ENCODE data around the gene SMAP2. TPM values are rescaled to one million over a fixed set of nuclear protein-coding genes. Genes with fewer than 3 reads are reported as not detected.

The SMAP2 gene
- total RNA-seq, 2 experiments from 2014 or later, result 390 to 391 TPM

DNA sequence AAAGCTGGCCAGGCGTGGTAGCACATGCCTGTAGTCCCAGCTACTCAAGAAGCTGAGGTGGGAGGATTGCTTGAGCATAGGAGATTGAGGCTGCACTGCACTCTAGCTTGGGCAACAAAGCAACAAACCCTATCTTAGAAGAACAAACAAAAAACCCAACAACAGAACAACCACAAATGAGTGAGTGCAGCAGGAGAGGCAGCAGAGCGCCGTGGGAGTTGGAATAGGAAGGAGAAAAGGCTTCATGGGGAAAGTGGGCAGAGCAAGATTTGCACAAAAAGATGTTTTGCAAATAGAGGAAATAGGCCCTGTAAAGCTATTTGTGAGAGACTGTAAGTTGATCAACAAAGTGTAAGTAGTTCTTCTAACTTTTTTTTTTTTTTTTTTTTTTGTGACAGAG, 19.6 kb downstream of the SMAP2 start:
- CTCF ChIA-PET, result interaction anchor here (0.5 to 2.3 kb wide), 6 partner anchors 11 to 140 kb away, joined by 4 to 8 read pairs (median 4); partner anchors contain the start of gene SMAP2
- DNase-seq, result no peak
- H3K4me1 Mint-ChIP-seq (ENCODE audit: low read depth), result peaks cover 96% of the 10 kb centered on the region
- peak overlapping the region; percentile 95 for H3K27ac Mint-ChIP-seq
- peak overlapping the region; percentile 22 for H3K4me3 Mint-ChIP-seq
- H3K9me3 Mint-ChIP-seq, result no peaks in the 10 kb centered on the region
- H3K36me3 Mint-ChIP-seq (ENCODE audit: low read depth), result peaks cover 77% of the 10 kb centered on the region
- H3K27me3 Mint-ChIP-seq (ENCODE audit: low read depth), result no peaks in the 10 kb centered on the region
- intact Hi-C loops (cut with micrococcal nuclease), result no loop called here

DNA sequence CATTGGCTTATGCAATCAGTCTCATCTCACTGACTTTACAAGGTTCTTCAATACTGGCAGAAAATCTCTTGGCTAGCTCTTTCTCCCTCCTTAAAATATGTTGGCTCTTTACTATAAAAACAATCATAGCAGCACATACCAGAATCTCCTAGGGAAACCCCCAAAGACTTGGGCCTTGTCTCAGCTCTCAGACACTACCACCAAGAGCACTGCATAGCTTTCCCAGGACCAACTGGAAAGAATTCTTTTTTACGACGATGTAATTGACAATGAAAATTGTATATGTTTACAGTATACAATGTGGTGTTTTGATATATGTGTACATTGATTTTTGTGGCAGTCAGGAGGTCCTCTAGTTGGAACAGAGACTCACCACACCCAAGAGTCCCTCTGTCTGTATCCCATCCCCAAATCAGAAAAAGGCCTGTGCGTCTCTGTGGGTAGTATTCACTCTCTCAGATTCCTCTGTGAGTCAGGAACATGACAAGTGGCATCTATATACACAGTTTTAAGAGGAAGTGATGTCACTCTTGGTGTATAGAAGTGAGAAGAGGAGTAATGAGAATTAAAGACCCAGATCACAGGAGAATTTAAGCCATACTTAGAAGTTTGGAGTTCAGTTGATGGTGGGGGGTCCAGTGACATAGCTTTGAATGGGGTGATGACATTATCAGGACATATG, 21.1 kb downstream of the SMAP2 start:
- no peaks in the 10 kb centered on the region for H3K27me3 Mint-ChIP-seq (ENCODE audit: low read depth)
- CTCF ChIA-PET, result interaction anchor here (1.2 to 2.2 kb wide), 2 partner anchors 10 to 56 kb away, joined by 5 to 7 read pairs; no protein-coding TSS in a partner anchor
- peak overlapping the region; percentile 48 for H3K4me3 Mint-ChIP-seq

DNA sequence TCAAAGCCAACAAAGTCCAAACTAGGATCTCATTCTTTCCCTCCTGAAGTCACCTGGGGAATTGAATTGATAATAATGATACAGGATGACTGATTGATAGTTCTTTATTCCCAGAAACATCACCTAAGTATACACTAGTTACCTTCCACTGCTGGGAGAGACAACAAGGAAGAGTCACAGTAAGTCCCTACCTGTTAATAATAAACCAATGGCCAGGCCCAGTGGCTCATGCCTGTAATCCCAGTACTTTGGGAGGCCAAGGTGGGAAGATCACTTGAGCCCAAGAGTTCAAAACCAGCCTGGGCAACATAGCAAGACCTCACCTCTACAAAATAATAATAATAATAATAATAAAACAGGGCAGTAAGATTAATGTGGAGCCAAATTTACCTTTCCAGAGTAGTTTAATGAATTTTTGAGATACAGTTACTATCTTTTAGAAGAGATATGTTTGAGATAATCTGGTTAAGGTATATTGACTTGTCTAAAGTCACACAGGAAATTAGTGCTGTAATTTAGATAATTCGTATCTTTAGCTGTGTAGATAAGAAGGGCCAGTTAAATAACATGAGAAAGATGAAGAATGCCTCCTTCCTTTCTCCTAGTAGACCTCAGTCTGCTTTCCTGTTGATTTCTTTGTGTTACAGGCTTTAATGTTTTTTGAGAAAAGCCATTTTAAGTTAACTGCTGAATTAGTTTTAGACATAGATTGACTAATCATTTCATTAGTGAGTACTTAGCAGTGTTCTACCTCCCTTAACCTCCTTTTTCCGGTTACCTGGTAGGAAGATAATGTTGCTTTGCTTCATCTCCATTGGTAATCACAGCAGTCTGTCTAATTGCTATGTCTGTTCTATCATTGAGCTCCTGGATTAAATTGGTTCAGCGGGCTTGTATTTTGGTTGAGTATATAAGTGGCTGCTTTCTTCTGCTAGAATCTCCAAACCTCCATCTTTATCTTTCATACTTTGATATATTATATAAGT, 22.0 kb downstream of the SMAP2 start:
- intact Hi-C loops (cut with micrococcal nuclease), result loop anchor here (2.0 kb wide), 4 partner anchors 15 to 233 kb away; partner anchors contain the start of gene ZFP69B
- Mint-ChIP-seq H3K36me3 (ENCODE audit: low read depth) (peaks cover 69% of the 10 kb centered on the region), H3K4me1 (ENCODE audit: low read depth) (peaks cover 90% of the 10 kb centered on the region), H3K27ac (peak overlapping the region; percentile 95), H3K27me3 (ENCODE audit: low read depth) (no peaks in the 10 kb centered on the region), H3K4me3 (peak overlapping the region; percentile 48), H3K9me3 (no peaks in the 10 kb centered on the region)
- DNase-seq, result no peak
- CTCF ChIA-PET, result interaction anchor here (1.0 to 2.2 kb wide), 3 partner anchors 9 to 57 kb away, joined by 4 to 7 read pairs (median 5); no protein-coding TSS in a partner anchor

More for the DNA sequence above, 21.1 kb downstream of the SMAP2 start:
- H3K36me3 Mint-ChIP-seq (ENCODE audit: low read depth), result peaks cover 69% of the 10 kb centered on the region
- intact Hi-C loops (cut with micrococcal nuclease), result loop anchor here (1.0 to 2.0 kb wide), 6 partner anchors 9 to 232 kb away; partner anchors contain the start of gene ZFP69B
- no peaks in the 10 kb centered on the region for H3K9me3 Mint-ChIP-seq
- peak overlapping the region; percentile 95 for H3K27ac Mint-ChIP-seq
- peaks cover 90% of the 10 kb centered on the region for H3K4me1 Mint-ChIP-seq (ENCODE audit: low read depth)
- peak; percentile 79 for DNase-seq

DNA sequence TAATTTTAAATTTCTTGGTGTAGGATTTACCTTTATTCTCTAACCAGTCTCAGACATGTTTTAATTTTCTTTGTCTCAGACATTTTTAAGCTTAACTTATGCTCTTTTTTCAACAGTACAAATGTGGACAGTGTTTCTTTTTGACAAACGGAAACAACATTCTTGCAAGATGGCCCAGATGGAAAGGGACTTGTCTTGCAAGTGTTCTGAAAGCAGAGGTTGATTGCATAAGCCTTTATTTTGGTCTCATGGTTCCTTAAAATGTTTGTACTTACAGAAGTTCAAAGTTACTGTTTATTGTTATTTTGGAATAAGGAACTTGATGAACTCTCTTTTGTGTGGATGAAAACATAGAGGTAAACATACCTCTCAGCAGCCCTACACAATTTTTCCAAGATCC, 22.9 kb downstream of the SMAP2 start:
- H3K27me3 Mint-ChIP-seq (ENCODE audit: low read depth), result no peaks in the 10 kb centered on the region
- H3K9me3 Mint-ChIP-seq, result no peaks in the 10 kb centered on the region
- CTCF ChIA-PET, result interaction anchor here (1.0 kb wide), 1 partner anchor 8 kb away, joined by 4 read pairs; no protein-coding TSS in a partner anchor
- intact Hi-C loops (cut with micrococcal nuclease), result no loop called here
- H3K27ac Mint-ChIP-seq, result peak overlapping the region; percentile 95
- peaks cover 90% of the 10 kb centered on the region for H3K4me1 Mint-ChIP-seq (ENCODE audit: low read depth)
- H3K4me3 Mint-ChIP-seq, result peak overlapping the region; percentile 47
- no peak for DNase-seq
- peaks cover 68% of the 10 kb centered on the region for H3K36me3 Mint-ChIP-seq (ENCODE audit: low read depth)

DNA sequence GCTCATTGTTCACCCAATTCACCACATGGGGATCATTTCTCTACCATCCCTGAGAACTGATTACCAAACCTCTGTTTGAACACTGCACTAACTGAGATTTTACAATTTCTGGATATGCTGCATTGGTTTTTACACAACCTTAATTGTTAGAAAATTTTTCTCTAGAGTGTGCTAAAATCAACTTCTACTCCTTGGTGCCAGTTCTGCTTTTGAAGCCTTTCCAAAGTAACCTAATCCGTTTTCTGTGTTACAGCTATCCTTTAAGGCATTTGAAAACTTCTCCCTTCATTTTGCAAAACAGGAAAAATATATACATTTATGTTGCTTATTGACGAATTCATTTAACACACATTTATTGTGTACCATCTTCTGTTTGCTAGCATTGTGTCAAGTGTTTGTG, 23.7 kb downstream of the SMAP2 start:
- intact Hi-C loops (cut with micrococcal nuclease), result no loop called here
- DNase-seq, result no peak
- H3K27ac Mint-ChIP-seq, result peak overlapping the region; percentile 95
- H3K4me3 Mint-ChIP-seq, result peak overlapping the region; percentile 47
- H3K4me1 Mint-ChIP-seq (ENCODE audit: low read depth), result peaks cover 90% of the 10 kb centered on the region
- no peaks in the 10 kb centered on the region for H3K9me3 Mint-ChIP-seq
- peaks cover 67% of the 10 kb centered on the region for H3K36me3 Mint-ChIP-seq (ENCODE audit: low read depth)
- H3K27me3 Mint-ChIP-seq (ENCODE audit: low read depth), result no peaks in the 10 kb centered on the region
- CTCF ChIA-PET, result interaction anchor here (1.0 kb wide), 2 partner anchors 14 to 82 kb away, joined by 3 read pairs; no protein-coding TSS in a partner anchor

DNA sequence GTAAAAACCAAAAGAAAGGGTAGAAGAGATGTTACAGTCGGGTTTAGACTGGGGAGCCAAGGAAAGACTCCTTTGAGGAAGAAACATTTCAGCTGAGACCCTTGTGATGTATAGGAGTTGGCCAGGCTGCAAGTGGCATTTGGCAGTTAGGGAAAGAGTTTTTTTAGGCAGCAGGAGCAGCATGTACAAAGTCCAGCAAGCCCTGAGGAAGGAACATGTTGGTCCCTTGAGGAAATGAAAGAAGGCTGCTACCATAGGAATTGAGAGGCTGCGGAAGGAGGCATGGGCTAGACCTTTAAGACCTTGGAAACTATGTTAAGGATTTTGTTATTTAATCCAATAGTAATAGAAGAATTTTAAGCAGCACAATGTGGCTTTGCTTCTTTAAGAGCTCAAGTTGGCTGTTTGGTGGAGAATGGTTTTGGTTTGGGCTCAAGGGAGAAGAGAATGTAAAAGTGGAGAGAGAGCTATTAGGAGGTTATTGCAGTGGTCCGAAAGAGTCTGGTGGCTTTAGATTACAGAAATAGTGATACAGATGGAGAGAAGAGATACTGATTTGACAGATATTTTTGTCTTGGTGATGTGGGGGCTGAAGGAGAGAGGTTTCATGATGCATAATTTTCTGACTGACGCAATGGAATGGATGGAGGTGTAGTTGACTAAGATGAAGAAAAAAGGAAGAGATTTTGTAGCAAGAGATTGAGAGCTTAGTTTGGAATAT, 26.6 kb downstream of the SMAP2 start:
- no peak for DNase-seq
- Mint-ChIP-seq H3K27ac (peak overlapping the region; percentile 94), H3K4me1 (ENCODE audit: low read depth) (peaks cover 89% of the 10 kb centered on the region), H3K36me3 (ENCODE audit: low read depth) (peaks cover 67% of the 10 kb centered on the region), H3K9me3 (no peaks in the 10 kb centered on the region), H3K27me3 (ENCODE audit: low read depth) (no peaks in the 10 kb centered on the region), H3K4me3 (peak overlapping the region; percentile 8)
- intact Hi-C loops (cut with micrococcal nuclease), result loop anchor here (1.0 kb wide), 2 partner anchors 15 to 58 kb away; no protein-coding TSS in a partner anchor
- CTCF ChIA-PET, result interaction anchor here (0.6 to 3.9 kb wide), 9 partner anchors 12 to 256 kb away, joined by 3 to 24 read pairs (median 6); partner anchors contain the start of gene SMAP2

DNA sequence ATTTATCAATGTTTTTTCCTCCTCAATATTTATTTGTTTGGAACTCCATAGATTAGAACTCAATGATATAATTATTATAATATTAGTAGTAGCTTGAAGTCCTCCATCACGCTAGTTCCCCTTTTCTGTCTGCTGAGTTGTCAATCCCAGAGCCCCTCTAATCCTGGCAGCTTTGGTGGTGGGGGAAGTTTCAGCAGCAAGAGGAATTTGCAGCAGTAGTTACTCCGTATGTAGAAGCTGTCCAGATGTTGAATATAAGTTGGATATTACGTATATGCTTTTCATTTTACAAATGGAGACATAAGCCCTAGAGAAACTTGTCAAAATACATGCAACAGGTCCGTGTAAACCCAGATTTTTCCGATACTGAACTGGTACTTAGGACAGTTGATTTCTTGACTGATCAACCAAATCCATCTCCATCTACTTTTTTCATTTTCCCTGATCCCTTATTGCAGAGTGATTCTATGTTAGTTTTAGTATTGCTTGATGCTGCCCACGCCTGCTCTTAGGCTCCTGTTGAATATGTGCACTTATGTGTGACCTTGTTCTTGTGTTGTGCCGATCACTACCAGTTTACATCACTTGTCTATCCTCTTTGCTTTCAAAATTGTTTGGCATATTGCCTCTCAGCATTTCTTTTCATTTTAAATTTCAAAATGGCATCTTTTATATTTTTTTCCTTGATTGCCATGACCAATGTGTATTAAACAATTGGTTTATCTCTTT, 28.1 kb downstream of the SMAP2 start:
- Mint-ChIP-seq H3K4me1 (ENCODE audit: low read depth) (peaks cover 85% of the 10 kb centered on the region), H3K27me3 (ENCODE audit: low read depth) (no peaks in the 10 kb centered on the region), H3K9me3 (no peaks in the 10 kb centered on the region), H3K36me3 (ENCODE audit: low read depth) (peaks cover 65% of the 10 kb centered on the region), H3K27ac (peak overlapping the region; percentile 94), H3K4me3 (peak overlapping the region; percentile 19)
- intact Hi-C loops (cut with micrococcal nuclease), result no loop called here
- CTCF ChIA-PET, result interaction anchor here (1.1 to 3.9 kb wide), 4 partner anchors 16 to 258 kb away, joined by 3 to 24 read pairs (median 6); partner anchors contain the start of gene SMAP2
- no peak for DNase-seq

DNA sequence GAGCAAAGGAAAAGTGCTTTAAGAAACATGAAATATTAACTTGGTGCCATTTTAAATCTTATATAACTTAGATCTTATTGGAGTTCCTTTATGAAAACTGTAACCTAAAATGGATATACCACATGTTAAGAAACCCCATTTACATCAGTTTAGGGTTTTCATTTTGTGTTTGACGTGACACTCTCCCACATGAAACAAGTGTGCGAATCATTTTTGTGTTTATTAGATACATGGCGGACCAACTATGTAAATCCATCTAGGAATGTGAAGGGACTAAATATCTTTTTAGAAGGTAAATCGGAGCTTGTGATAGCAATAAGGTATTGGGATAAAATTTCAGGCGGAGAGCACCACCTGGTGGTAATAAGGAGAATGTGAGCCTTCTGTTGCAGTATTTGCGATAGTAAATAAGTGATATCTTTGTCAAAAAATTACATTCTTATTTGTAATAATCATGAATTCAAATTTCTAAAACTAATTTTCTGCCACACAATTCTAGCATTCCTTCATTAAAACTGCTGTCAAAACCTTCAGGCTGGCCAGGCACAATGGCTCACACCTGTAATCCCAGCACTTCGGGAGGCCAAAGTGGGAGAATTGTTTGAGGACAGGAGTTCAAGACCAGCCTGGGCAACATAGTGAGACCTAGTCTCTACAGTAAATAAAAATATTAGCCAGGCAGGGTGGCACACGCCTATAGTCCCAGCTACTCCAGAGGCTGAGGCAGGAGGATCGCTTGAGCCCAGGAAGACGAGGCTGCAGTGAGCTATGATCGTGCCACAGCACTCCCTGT, 31.3 kb downstream of the SMAP2 start:
- Mint-ChIP-seq H3K4me3 (peak overlapping the region; percentile 41), H3K27me3 (ENCODE audit: low read depth) (no peaks in the 10 kb centered on the region), H3K36me3 (ENCODE audit: low read depth) (peaks cover 66% of the 10 kb centered on the region), H3K27ac (peak overlapping the region; percentile 94), H3K4me1 (ENCODE audit: low read depth) (peaks cover 71% of the 10 kb centered on the region), H3K9me3 (no peaks in the 10 kb centered on the region)
- CTCF ChIA-PET, result interaction anchor here (0.7 to 3.9 kb wide), 19 partner anchors 9 to 325 kb away, joined by 3 to 37 read pairs (median 5); partner anchors contain the start of gene COL9A2
- intact Hi-C loops (cut with micrococcal nuclease), result loop anchor here (1.0 to 5.0 kb wide), 7 partner anchors 11 to 260 kb away; partner anchors contain the start of gene SMAP2
- peak; percentile 62 for DNase-seq

DNA sequence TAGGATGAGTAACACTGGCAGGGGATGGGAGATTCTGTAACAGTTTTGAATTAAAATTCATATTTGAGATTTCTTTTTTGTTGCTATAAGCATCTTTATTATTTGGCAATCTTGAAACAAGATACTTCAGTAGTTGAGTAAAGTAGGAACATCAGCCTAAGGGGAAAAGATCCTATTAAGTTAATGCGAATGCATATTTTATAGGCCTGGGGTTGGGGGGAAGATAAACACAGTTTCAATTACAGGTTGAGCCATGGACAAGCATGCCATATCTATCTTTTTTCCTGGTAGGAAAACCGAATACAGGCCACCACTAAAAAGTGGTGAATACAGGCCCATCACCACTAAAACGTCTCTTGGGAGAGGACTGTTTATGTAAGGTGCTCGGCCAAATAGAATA, 32.3 kb downstream of the SMAP2 start:
- Mint-ChIP-seq H3K36me3 (ENCODE audit: low read depth) (peaks cover 65% of the 10 kb centered on the region), H3K9me3 (no peaks in the 10 kb centered on the region), H3K4me1 (ENCODE audit: low read depth) (peaks cover 64% of the 10 kb centered on the region), H3K4me3 (no peak overlapping the region), H3K27ac (peak overlapping the region; percentile 94), H3K27me3 (ENCODE audit: low read depth) (no peaks in the 10 kb centered on the region)
- CTCF ChIA-PET, result interaction anchor here (1.4 to 3.9 kb wide), 10 partner anchors 11 to 326 kb away, joined by 4 to 37 read pairs (median 10); partner anchors contain the start of gene COL9A2
- DNase-seq, result no peak
- intact Hi-C loops (cut with micrococcal nuclease), result loop anchor here (1.0 to 5.0 kb wide), 3 partner anchors 34 to 261 kb away; partner anchors contain the start of gene SMAP2

DNA sequence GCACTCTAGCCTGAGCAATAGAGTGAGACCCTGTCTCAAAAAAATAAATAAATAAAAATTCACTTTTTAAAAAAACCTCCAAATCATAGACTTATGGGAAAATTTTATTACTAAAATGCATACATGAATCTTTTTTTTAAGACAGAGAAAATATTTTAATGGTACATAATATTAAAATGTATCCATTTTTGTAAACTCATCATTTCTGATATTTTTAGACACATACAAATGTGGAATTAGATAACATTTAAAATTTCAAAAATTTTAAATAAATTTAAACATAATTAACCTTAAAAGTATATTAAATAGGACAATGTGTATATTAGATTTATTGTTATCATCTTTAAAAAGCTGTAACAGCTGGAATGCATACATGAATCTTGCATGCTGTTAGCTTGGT, 33.9 kb downstream of the SMAP2 start:
- no peak for DNase-seq
- Mint-ChIP-seq H3K4me3 (no peak overlapping the region), H3K4me1 (ENCODE audit: low read depth) (peaks cover 54% of the 10 kb centered on the region), H3K36me3 (ENCODE audit: low read depth) (peaks cover 64% of the 10 kb centered on the region), H3K27me3 (ENCODE audit: low read depth) (no peaks in the 10 kb centered on the region), H3K9me3 (no peaks in the 10 kb centered on the region), H3K27ac (no peak overlapping the region)
- intact Hi-C loops (cut with micrococcal nuclease), result loop anchor here (5.0 kb wide), 1 partner anchor 35 kb away; the partner anchor contains the start of gene SMAP2
- CTCF ChIA-PET, result interaction anchor here (0.7 to 1.9 kb wide), 8 partner anchors 11 to 389 kb away, joined by 3 to 9 read pairs (median 3); partner anchors contain the start of gene SMAP2

All from activated naive CD4-positive, alpha-beta T cell treated with anti-CD3 and anti-CD28 coated beads for 36 hours (primary cell).